Thyroid gland (tissue), 4 donors: Measurements from ENCODE around the gene RAB20. TPM values are rescaled to one million over a fixed set of nuclear protein-coding genes. Genes with fewer than 3 reads are reported as not detected.
A peak's percentile ranks its signal among the peaks of the same experiment; 100 is the strongest.

ENCODE experiments used
- DNase-seq, 2 donors: peaks; one replicate each; pipeline ENCODE4 v3.0.0-alpha.2; 2019
- H3K27ac ChIP-seq, 3 donors: fragments of 200-600 bp; sonication (generic); 1 replicate in 2 of 3; 2 replicates in 1 of 3; pipeline ENCODE4 v1.5.1; 2016 to 2019; ENCODE audit warnings: mild to moderate bottlenecking in 1 of 3, moderate library complexity in 1 of 3
- H3K27me3 ChIP-seq: fragments of 200-600 bp; sonication (generic); one replicate; pipeline ENCODE4 v1.5.1; 2019
- H3K36me3 ChIP-seq, 2 donors: fragments of 200-600 bp; sonication (generic); one replicate each; pipeline ENCODE4 v1.5.1; 2016 to 2019
- H3K4me1 ChIP-seq, 2 donors: fragments of 200-600 bp; sonication (generic); one replicate each; pipeline ENCODE4 v1.5.1; 2017 to 2019
- H3K4me3 ChIP-seq, 3 donors: fragments of 200-600 bp; sonication (generic); replicated peaks in 1 of 3; 1 replicate in 2 of 3; 2 replicates in 1 of 3; pipeline ENCODE4 v1.5.1; 2016; ENCODE audit warnings: mild to moderate bottlenecking in 1 of 3
- H3K9me3 ChIP-seq: fragments of 200-600 bp; sonication (generic); one replicate; pipeline ENCODE4 v1.5.1; 2017
- POLR2A ChIP-seq, 2 donors: fragments of 450-650 bp; IDR thresholded peaks; one replicate each; pipeline ENCODE4 v1.6.1; 2017; ENCODE audit warnings: antibody characterized with exemption in 2 of 2, mild to moderate bottlenecking in 2 of 2, moderate library complexity in 1 of 2
- WGBS, 2 donors: methylation state at CpG; one replicate each; pipeline ENCODE4 v1.1.5; 2017; 5-methylcytosine and 5-hydroxymethylcytosine counted together
- intact Hi-C: fragments of 100-400 bp; cut with DNase I; formaldehyde crosslinking; loops from one replicate; pipeline ENCODE4 v1.15.1; 2023
- total RNA-seq, 4 donors: library from RNA; depleted of rRNA; stranded (reverse); fragments of >200 nt; gene quantifications; one replicate each; pipeline ENCODE4 v1.2.3, GENCODE V29; 2016
- TF ChIP-seq, protein P1 (sequence below), 6 experiments: fragments of 200-600 bp in 3 of 6; fragments of 450-650 bp in 3 of 6; sonication (generic) in 3 of 6; IDR thresholded peaks; one replicate each; pipeline ENCODE4 v1.5.1; 2016 to 2019; ENCODE audit warnings: antibody characterized with exemption in 6 of 6, mild to moderate bottlenecking in 2 of 6, inconsistent platforms in 1 of 6, moderate library complexity in 1 of 6

The RAB20 gene
- total RNA-seq, 4 donors from 2014 or later, result 21.0 to 60.5 (median 43.5) TPM

DNA sequence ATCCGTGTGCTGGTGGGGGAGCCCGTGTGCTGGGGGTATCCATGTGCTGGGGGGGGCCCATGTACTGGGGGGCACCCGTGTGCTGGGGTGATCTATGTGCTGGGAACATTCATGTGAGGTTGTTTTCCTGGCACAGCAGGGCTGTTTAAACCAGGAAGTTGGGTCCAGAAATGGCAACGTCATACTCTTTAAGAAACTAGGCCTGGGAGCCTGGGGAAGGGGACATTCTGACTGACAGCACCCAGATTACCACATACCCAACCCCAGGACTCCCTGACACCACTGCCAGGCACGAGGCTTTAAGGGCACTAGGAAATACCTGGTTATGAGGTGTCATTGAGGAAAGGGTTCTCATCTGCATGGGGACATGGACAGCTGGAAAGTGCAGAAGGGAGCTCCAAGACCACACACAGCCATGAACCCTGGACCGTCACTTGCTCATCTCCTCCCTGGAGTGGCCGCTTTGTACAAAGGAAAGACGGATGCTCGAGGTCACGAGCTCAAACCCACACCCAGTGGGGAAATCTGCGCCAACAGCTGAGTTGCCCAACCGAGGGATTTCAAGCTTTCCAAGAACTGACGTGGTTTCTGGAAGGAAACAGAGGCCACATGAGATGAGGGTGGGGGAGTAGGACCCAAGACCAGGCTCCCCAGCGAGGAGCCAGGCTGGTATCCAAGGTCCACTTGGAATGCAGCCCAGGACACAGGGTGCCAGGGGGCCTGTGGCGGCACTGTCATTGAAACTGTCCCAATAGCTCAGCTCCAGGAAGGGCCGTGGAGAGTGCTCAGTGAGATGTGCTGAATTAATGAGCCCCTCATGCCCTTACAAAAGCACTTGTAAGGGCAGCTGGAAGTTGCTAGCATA lies 40.9 kb downstream of the RAB20 start:
- H3K4me3 ChIP-seq, result no peak overlapping the region
- peak; percentile 97 for DNase-seq
- H3K4me1 ChIP-seq, result peaks cover 49 to 59% of the 10 kb centered on the region in 2 donors
- TF ChIP-seq, protein P1, sequence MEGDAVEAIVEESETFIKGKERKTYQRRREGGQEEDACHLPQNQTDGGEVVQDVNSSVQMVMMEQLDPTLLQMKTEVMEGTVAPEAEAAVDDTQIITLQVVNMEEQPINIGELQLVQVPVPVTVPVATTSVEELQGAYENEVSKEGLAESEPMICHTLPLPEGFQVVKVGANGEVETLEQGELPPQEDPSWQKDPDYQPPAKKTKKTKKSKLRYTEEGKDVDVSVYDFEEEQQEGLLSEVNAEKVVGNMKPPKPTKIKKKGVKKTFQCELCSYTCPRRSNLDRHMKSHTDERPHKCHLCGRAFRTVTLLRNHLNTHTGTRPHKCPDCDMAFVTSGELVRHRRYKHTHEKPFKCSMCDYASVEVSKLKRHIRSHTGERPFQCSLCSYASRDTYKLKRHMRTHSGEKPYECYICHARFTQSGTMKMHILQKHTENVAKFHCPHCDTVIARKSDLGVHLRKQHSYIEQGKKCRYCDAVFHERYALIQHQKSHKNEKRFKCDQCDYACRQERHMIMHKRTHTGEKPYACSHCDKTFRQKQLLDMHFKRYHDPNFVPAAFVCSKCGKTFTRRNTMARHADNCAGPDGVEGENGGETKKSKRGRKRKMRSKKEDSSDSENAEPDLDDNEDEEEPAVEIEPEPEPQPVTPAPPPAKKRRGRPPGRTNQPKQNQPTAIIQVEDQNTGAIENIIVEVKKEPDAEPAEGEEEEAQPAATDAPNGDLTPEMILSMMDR (IDR thresholded peaks at IDR 0.05), result no peak
- TF ChIP-seq POLR2A (IDR thresholded peaks at IDR 0.05), result peak in 1 of 2 donors; percentile 46
- no peaks in the 10 kb centered on the region for H3K27me3 ChIP-seq
- peak overlapping the region; percentile 89 to 93 (median 92) for H3K27ac ChIP-seq
- WGBS, 2 donors, result 29 to 41% methylated on average over 16 of the region's 16 CpGs
- H3K9me3 ChIP-seq, result no peaks in the 10 kb centered on the region
- H3K36me3 ChIP-seq, result peaks cover 7% of the 10 kb centered on the region in 2 donors
- intact Hi-C loops, result no loop called here

DNA sequence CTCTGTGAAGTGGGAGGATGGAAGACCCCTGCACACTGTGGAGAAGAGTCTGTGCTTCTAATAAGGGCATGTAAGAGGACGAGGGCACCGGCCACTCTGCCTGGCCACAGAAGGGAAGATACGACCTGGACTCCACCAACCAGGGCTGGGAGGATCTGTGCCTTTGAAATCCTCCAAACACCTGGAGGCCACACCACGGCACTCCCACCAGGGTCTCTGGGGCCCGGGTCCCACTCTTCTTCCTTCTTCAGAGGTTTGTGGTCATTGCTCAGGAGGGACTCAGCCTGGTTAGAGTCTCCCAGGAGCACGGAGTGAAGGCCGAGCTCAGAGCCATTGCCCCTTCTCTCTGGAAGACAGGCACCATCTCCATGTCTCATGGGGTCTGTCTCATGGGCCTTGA lies 42.0 kb downstream of the RAB20 start:
- 92 to 95% methylated on average over 7 of the region's 7 CpGs for WGBS, 2 donors
- H3K27ac ChIP-seq, result peak overlapping the region in 1 of 3 donors; percentile 92

DNA sequence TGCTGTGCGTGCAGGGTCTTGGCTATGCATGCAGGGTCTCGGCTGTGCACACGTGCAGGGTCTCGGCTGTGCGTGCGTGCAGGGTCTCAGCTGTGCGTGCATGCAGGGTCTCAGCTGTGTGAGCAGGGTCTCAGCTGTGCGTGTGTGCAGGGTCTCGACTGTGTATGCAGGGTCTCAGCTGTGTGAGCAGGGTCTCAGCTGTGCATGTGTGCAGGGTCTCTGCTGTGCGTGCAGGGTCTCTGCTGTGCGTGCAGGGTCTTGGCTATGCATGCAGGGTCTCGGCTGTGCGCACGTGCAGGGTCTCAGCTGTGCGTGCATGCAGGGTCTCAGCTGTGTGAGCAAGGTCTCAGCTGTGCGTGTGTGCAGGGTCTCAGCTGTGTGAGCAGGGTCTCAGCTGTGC lies 42.5 kb downstream of the RAB20 start:
- H3K4me1 ChIP-seq, result peaks cover 33 to 44% of the 10 kb centered on the region in 2 donors
- H3K36me3 ChIP-seq, result peaks cover 7% of the 10 kb centered on the region in 2 donors
- no peaks in the 10 kb centered on the region for H3K27me3 ChIP-seq
- peak overlapping the region in 1 of 3 donors; percentile 17 for H3K27ac ChIP-seq
- no peak for TF ChIP-seq POLR2A (IDR thresholded peaks at IDR 0.05)
- TF ChIP-seq, protein P1 (IDR thresholded peaks at IDR 0.05), result no peak
- WGBS, 2 donors, result 90% methylated on average over 9 of the region's 16 CpGs; no CpG with 5 or more reads in 1 of the 2 donors
- H3K4me3 ChIP-seq, result no peak overlapping the region
- DNase-seq, result no peak
- intact Hi-C loops, result no loop called here
- H3K9me3 ChIP-seq, result no peaks in the 10 kb centered on the region

More for the DNA sequence above, 42.0 kb downstream of the RAB20 start:
- no peak for DNase-seq
- no peaks in the 10 kb centered on the region for H3K27me3 ChIP-seq
- H3K9me3 ChIP-seq, result no peaks in the 10 kb centered on the region
- no peak overlapping the region for H3K4me3 ChIP-seq
- H3K4me1 ChIP-seq, result peaks cover 38 to 49% of the 10 kb centered on the region in 2 donors
- TF ChIP-seq, protein P1 (IDR thresholded peaks at IDR 0.05), result no peak
- no peak for TF ChIP-seq POLR2A (IDR thresholded peaks at IDR 0.05)
- peaks cover 7% of the 10 kb centered on the region in 2 donors for H3K36me3 ChIP-seq
- intact Hi-C loops, result no loop called here

DNA sequence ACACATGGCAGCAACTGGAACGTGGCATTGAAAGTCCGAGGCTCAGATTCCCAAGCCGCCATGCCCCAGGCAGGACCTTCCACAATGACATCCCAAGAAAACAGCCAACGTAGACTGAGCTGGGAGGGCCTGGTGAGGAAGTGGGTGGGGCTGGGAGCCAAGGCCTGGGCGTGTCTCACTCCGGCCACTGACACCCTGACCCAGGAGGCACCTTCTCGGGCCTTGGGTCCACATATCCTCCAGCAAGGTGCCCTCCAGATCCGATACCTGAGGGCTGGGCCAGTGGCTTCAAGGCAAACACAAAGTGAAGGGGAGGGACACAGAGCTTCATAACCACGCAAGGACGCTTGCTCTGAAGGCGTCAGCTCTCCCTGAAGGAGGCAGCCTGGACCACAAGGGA lies 43.0 kb downstream of the RAB20 start:
- no peak for DNase-seq
- no peaks in the 10 kb centered on the region for H3K27me3 ChIP-seq
- H3K4me1 ChIP-seq, result peaks cover 29 to 40% of the 10 kb centered on the region in 2 donors
- 72 to 79% methylated on average over 8 to 9 of the region's 11 CpGs for WGBS, 2 donors
- peak overlapping the region in 1 of 3 donors; percentile 17 for H3K27ac ChIP-seq
- intact Hi-C loops, result no loop called here
- H3K36me3 ChIP-seq, result peaks cover 6 to 7% of the 10 kb centered on the region in 2 donors
- H3K9me3 ChIP-seq, result no peaks in the 10 kb centered on the region
- TF ChIP-seq, protein P1 (IDR thresholded peaks at IDR 0.05), result no peak
- TF ChIP-seq POLR2A (IDR thresholded peaks at IDR 0.05), result no peak
- H3K4me3 ChIP-seq, result no peak overlapping the region

DNA sequence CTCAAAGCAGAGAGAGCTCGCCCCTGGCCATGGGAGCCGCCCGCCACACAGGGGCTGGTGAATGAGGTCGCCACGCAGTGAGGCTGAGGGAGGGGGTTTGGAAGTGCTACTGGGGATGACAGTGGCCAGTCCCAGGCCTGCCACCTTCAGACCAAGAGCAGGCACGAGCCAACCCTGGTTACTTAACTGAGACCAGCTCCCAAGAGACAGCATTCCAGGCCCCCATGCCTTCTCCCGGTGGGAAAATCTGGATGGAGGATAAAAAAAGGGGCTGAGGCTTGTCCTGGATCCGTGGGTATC lies 43.3 kb downstream of the RAB20 start:
- TF ChIP-seq POLR2A (IDR thresholded peaks at IDR 0.05), result no peak
- TF ChIP-seq, protein P1 (IDR thresholded peaks at IDR 0.05), result no peak
- H3K4me1 ChIP-seq, result peaks cover 26 to 36% of the 10 kb centered on the region in 2 donors
- H3K27me3 ChIP-seq, result no peaks in the 10 kb centered on the region
- H3K4me3 ChIP-seq, result no peak overlapping the region
- H3K9me3 ChIP-seq, result no peaks in the 10 kb centered on the region
- DNase-seq, result no peak
- 76 to 96% methylated on average over 8 of the region's 8 CpGs for WGBS, 2 donors
- intact Hi-C loops, result no loop called here
- peak overlapping the region in 2 of 3 donors; percentile 15 to 28 for H3K27ac ChIP-seq
- peaks cover 2 to 7% of the 10 kb centered on the region in 2 donors for H3K36me3 ChIP-seq
